ENCODE measurements around the gene GOLM1. TPM values are rescaled to one million over a fixed set of nuclear protein-coding genes. Genes with fewer than 3 reads are reported as not detected.

Gene GOLM1
- total and polyA plus RNA-seq, 2 donors (not counting 1 experiment from before 2014, with no cell fraction given) = 0.54 TPM; not detected in 1

GRCh38 chr9:86079865-86080469 lies 19.4 kb downstream of the GOLM1 start:
- TF ChIP-seq EZH2 (IDR thresholded peaks at IDR 0.05; ENCODE audit: borderline replicate concordance, insufficient read depth, low read depth, low read length, poor library complexity, severe bottlenecking) (no peak), CTCF (IDR thresholded peaks at IDR 0.05) (no peak)
- no peak overlapping the region for H2AFZ ChIP-seq (ENCODE audit: insufficient read depth, low read depth, low read length, poor library complexity, severe bottlenecking)
- no peak overlapping the region for H3K27ac ChIP-seq (ENCODE audit: low read length in 2 of 2)
- H3K4me3 Mint-ChIP-seq = no peak overlapping the region
- no peaks in the 10 kb centered on the region for H3K9me3 Mint-ChIP-seq (ENCODE audit: insufficient read depth)
- no peaks in the 10 kb centered on the region for H3K4me1 Mint-ChIP-seq
- DNase-seq (no peak), ATAC-seq (ENCODE audit: low read depth) (no peak)
- no peak overlapping the region for H3K27ac Mint-ChIP-seq
- no peaks in the 10 kb centered on the region for H3K9me3 ChIP-seq (ENCODE audit: control extremely low read depth in 1 of 3, control insufficient read depth in 2 of 3, insufficient read depth in 1 of 3, low read length in 2 of 3)
- H3K27me3 ChIP-seq (replicated peaks in 1 of 4; ENCODE audit: control extremely low read depth in 1 of 4, control insufficient read depth in 3 of 4, insufficient read depth in 4 of 4, low read length in 3 of 4) = no peaks in the 10 kb centered on the region
- no peaks in the 10 kb centered on the region for H3K36me3 ChIP-seq (replicated peaks in 1 of 2; ENCODE audit: control extremely low read depth in 1 of 2, control insufficient read depth in 1 of 2, extremely low read depth in 1 of 2, insufficient read depth in 2 of 2, low read length in 1 of 2)
- no peaks in the 10 kb centered on the region for H3K27me3 Mint-ChIP-seq
- no peaks in the 10 kb centered on the region for H3K4me1 ChIP-seq (ENCODE audit: control insufficient read depth in 2 of 2, insufficient read depth in 2 of 2, low read length in 2 of 2)
- no peak overlapping the region for H3K9ac ChIP-seq (ENCODE audit: low read length)
- no peaks in the 10 kb centered on the region for H4K20me1 ChIP-seq (ENCODE audit: control insufficient read depth, insufficient read depth, low read length, poor library complexity, severe bottlenecking)
- no peak overlapping the region for H3K4me3 ChIP-seq (ENCODE audit: control extremely low read depth in 1 of 5, extremely low read depth in 1 of 5, insufficient read depth in 1 of 5, low read depth in 2 of 5, low read length in 4 of 5)
- H3K79me2 ChIP-seq (ENCODE audit: control insufficient read depth, insufficient read depth, low read length) = no peaks in the 10 kb centered on the region
- ChIA-PET CTCF (no interaction called here), POLR2A (no interaction called here)
- no peak overlapping the region for H3K4me2 ChIP-seq (replicated peaks; ENCODE audit: low read depth, low read length, poor library complexity, severe bottlenecking)
- intact Hi-C loops (cut with micrococcal nuclease) = no loop called here
- WGBS (ENCODE audit: insufficient coverage) = 93% methylated on average over 2 of the region's 5 CpGs

- Mint-ChIP-seq H3K9me3 (ENCODE audit: insufficient read depth) (no peaks in the 10 kb centered on the region), H3K27ac (no peak overlapping the region), H3K4me1 (no peaks in the 10 kb centered on the region), H3K27me3 (no peaks in the 10 kb centered on the region), H3K4me3 (no peak overlapping the region)
- intact Hi-C loops (cut with micrococcal nuclease) = no loop called here
- Histone ChIP-seq H2AFZ (ENCODE audit: insufficient read depth, low read depth, low read length, poor library complexity, severe bottlenecking) (no peak overlapping the region), H4K20me1 (ENCODE audit: control insufficient read depth, insufficient read depth, low read length, poor library complexity, severe bottlenecking) (no peaks in the 10 kb centered on the region), H3K27me3 (replicated peaks in 1 of 4; ENCODE audit: control extremely low read depth in 1 of 4, control insufficient read depth in 3 of 4, insufficient read depth in 4 of 4, low read length in 3 of 4) (no peaks in the 10 kb centered on the region), H3K27ac (ENCODE audit: low read length in 2 of 2) (no peak overlapping the region), H3K4me3 (ENCODE audit: control extremely low read depth in 1 of 5, extremely low read depth in 1 of 5, insufficient read depth in 1 of 5, low read depth in 2 of 5, low read length in 4 of 5) (no peak overlapping the region), H3K9me3 (ENCODE audit: control extremely low read depth in 1 of 3, control insufficient read depth in 2 of 3, insufficient read depth in 1 of 3, low read length in 2 of 3) (no peaks in the 10 kb centered on the region), H3K4me1 (ENCODE audit: control insufficient read depth in 2 of 2, insufficient read depth in 2 of 2, low read length in 2 of 2) (no peaks in the 10 kb centered on the region), H3K9ac (ENCODE audit: low read length) (no peak overlapping the region), H3K36me3 (replicated peaks in 1 of 2; ENCODE audit: control extremely low read depth in 1 of 2, control insufficient read depth in 1 of 2, extremely low read depth in 1 of 2, insufficient read depth in 2 of 2, low read length in 1 of 2) (no peaks in the 10 kb centered on the region), H3K79me2 (ENCODE audit: control insufficient read depth, insufficient read depth, low read length) (no peaks in the 10 kb centered on the region), H3K4me2 (replicated peaks; ENCODE audit: low read depth, low read length, poor library complexity, severe bottlenecking) (no peak overlapping the region)
- 92% methylated on average over 5 of the region's 10 CpGs for WGBS (ENCODE audit: insufficient coverage)
- CTCF ChIA-PET = no interaction called here
- TF ChIP-seq EZH2 (IDR thresholded peaks at IDR 0.05; ENCODE audit: borderline replicate concordance, insufficient read depth, low read depth, low read length, poor library complexity, severe bottlenecking) (no peak), CTCF (IDR thresholded peaks at IDR 0.05) (no peak)
- DNase-seq (no peak), ATAC-seq (ENCODE audit: low read depth) (no peak)
- POLR2A ChIA-PET = no interaction called here
Observed at GRCh38 chr9:86079421-86079831, 19.9 kb downstream of the GOLM1 start.
